Measurements from ENCODE around the gene TMED1. TPM values are rescaled to one million over a fixed set of nuclear protein-coding genes. Genes with fewer than 3 reads are reported as not detected.

Gene TMED1
- total and polyA plus RNA-seq, 2 of the 13 experiments (the other 11 are each of a cell fraction or from before 2014, with no cell fraction given): 48.3 to 51.8 TPM

DNA sequence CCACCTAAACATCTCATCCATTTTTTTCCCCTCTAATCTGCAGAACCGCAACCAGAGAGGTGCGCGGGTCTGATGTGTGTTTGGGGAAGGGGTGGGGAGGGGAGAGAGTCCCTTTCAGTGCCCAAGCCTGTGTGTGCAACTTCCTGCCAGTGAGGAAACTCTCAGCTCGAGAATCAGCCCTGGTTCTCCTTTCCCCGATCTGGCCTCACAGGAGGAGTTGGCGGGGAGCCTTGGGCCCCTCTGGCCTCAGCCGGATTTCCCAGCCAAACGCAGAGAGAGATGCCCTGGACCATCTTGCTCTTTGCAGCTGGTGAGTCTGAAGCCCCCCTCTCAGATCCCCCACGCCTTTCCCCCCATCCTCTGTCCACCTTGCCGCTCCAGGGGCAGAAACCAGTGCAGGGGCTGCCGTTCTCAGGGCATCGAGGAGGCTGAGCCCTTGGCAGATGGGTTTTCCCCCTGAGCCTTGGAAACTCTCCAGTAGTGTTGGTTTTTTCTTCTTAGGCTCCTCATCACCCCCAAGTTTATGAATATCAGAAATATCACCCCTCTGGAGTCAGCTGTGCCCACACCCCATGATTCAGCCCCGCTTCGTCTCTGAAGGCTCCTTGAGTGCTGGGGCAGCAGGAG lies 12.3 kb upstream of the TMED1 start, which contains the start of gene C19orf38 (continued):
- TF ChIP-seq, protein P1, sequence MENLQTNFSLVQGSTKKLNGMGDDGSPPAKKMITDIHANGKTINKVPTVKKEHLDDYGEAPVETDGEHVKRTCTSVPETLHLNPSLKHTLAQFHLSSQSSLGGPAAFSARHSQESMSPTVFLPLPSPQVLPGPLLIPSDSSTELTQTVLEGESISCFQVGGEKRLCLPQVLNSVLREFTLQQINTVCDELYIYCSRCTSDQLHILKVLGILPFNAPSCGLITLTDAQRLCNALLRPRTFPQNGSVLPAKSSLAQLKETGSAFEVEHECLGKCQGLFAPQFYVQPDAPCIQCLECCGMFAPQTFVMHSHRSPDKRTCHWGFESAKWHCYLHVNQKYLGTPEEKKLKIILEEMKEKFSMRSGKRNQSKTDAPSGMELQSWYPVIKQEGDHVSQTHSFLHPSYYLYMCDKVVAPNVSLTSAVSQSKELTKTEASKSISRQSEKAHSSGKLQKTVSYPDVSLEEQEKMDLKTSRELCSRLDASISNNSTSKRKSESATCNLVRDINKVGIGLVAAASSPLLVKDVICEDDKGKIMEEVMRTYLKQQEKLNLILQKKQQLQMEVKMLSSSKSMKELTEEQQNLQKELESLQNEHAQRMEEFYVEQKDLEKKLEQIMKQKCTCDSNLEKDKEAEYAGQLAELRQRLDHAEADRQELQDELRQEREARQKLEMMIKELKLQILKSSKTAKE (CRISPR knock-in tag; IDR thresholded peaks at IDR 0.05; ENCODE audit: borderline replicate concordance): no peak
- TF ChIP-seq ZSCAN29 (CRISPR knock-in tag; conservative IDR thresholded peaks at IDR 0.05): no peak
- no peak for TF ChIP-seq CENPT (CRISPR knock-in tag; IDR thresholded peaks at IDR 0.05; ENCODE audit: low read depth)
- TF ChIP-seq HOXD1 (CRISPR knock-in tag; IDR thresholded peaks at IDR 0.05): no peak
- TF ChIP-seq RERE (CRISPR knock-in tag; IDR thresholded peaks at IDR 0.05; ENCODE audit: low read depth): no peak
- no peak for TF ChIP-seq HHEX (CRISPR knock-in tag; IDR thresholded peaks at IDR 0.05)
- no peak for TF ChIP-seq ZNF33B (CRISPR knock-in tag; IDR thresholded peaks at IDR 0.05)
- TF ChIP-seq FOXA3 (CRISPR knock-in tag; IDR thresholded peaks at IDR 0.05): no peak
- TF ChIP-seq NCOA2 (CRISPR knock-in tag; IDR thresholded peaks at IDR 0.05): no peak
